ENCODE results near the gene OR1D5.
"Not testable (repeated sequence)": the region's sequence is repeated elsewhere in the genome, so short reads cannot be mapped to it uniquely, and the experiment has no call there.

The OR1D5 gene

DNA sequence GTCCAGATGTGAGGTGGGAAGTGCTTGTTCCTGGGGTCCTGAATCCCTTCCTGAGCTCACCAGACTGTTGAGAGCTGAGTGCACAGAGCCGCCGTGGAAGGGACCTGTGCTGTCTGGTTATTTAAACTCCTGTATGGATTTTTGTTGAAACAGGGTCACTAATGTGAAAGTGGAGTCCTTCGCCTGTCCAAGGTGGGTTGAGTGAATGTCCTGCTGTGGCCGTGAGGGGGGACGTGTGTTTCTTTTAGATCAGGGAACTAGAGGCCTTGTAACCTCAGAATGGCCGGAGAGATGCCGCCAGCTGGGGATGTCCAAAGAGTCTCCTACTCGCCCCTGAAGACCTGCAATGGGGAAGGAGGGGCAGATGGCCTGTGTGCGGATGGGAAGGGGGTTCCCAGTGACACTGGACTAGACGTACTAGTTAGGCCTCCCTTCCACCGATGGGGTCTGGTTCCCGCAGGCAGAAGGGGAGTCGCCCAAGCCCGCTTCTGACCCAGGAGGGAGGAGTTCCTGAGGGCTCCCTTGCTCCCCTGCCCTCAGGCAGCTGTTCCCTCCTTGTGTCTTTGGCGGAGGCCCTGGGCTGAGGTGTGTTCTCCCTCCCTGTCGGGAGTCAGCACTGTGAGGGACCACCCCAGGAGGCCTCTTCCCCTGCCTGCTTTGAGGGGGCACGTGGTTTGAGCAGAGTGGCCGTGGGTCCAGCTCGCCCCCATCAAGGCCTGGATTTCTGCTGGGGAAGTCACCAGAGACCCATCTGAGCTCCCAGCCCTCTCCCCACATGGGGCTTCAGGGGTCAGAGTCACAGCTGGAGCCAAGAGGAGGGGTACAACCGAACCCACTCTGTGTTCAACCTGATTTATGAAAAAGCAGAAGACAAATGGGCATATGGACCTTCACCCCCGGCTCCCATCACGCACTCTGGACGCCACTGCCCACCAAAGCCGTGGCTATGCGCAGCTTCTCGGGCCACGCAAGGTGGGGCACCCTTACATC, 30.9 kb downstream of the OR1D5 start:
- no peak for DNase-seq (ENCODE audit: low read depth)

DNA sequence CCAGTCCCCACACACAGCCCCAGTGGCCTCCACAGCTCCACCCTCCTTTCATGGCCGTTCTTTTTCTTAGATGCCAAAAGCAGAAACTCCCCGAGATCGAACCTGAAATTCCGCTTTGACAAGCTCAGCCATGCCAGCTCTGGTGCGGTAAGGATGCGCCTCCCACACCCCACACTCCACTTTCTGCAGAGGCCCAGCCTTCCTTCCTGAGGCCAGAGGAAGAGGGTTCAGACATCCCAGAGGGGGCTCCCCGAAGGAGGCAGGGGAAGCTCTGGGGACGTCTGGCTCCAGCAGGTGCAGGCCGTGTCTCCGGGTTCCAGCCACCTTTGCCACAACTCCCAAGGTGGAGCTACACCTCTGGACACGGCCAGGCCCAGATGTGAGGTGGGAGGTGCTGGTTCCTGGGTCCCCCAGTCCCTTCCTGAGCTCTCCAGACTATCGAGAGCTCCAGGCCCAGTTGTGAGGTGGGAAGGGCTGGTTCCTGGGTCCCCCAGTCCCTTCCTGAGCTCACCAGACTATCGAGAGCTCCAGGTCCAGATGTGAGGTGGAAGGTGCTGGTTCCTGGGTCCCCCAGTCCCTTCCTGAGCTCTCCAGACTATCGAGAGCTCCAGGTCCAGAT, 32.4 kb downstream of the OR1D5 start:
- not testable (repeated sequence) for DNase-seq (ENCODE audit: low read depth)

DNA sequence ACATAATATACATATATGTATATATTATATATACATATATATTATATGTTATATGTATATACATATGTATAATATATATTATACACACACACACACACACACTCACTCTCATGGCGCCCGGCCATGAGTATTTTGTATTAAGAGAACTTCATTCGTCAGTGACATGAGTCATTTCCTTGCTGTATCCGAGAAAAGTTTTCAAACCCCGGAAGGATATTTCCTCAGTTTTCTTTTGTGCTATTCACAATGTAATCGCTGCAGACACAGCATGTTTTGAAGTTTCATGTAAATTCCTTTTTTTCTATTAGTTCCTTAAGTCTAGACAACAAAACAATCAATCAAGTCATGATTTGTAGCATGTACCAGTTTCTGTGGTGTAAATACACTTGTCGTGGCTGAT, 33.3 kb downstream of the OR1D5 start:
- peak; percentile 79 for DNase-seq (ENCODE audit: low read depth)

DNA sequence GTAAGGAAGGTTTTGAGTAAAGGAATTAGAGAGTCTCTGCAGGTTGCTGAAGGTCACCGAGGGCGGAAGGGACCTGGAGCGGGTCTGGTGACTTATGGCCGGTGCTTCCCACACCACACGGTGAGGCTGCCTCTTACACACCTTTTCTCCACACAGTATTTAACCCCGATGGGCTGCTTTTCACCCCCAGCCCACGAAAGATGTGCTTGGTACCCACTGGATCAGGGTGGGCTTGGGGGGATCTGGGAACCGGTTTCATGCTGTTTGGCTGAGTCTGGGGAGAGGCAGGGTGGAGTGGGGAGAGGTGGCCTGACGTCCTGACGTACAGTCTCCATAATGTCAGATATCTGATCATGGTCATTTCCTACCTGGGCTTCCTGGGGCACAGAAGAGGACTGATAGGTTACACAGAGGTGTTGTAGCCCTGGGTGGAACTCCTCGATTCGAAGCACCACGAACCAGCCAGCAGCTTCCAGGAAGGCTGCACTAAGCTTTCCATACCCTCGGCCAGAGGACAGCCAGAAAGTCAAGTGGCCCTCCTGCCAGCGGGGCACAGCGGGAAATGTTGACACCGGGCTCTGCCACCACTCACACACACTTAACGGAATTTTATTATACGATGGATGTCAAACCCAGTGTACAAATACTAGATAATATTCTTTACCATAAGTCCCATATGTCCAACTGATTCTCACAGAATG, 34.0 kb downstream of the OR1D5 start:
- no peak for DNase-seq (ENCODE audit: low read depth)

DNA sequence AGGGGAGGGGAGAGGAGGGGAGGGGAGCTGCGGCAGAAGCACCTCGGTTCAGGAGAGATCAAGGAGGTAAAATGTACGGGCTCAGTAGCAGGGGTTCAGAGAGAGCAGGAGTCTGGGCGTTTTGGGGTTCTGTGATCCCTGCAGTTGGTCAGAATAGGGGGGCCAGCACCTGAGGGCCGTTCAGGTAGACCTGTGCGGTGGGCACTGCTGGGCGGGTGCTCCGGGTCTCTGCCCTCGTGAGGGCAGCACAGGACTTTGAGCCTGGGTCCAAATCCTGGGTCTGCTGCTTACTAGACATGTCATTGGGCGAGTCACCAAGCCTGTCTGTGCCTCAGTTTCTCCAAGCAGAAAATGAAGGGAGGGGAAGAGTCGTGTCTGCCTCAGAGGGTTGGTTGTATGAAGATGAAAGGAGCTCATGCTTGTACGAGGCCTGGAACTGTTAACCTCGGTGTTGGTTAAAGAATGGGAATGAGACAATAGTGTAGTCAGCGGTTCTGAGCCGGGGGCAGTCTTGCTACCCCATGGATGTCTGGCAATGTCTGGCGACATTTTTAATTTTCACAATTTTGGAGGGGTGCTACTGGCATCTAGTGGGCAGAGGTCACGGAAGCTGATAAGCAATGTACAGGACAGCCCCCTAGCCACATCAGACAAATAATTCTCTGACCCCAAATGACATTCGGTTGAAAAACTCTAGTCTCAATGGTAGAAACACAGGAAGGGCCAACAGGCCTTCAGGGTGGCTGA, 35.4 kb downstream of the OR1D5 start:
- DNase-seq (ENCODE audit: low read depth), result no peak

DNA sequence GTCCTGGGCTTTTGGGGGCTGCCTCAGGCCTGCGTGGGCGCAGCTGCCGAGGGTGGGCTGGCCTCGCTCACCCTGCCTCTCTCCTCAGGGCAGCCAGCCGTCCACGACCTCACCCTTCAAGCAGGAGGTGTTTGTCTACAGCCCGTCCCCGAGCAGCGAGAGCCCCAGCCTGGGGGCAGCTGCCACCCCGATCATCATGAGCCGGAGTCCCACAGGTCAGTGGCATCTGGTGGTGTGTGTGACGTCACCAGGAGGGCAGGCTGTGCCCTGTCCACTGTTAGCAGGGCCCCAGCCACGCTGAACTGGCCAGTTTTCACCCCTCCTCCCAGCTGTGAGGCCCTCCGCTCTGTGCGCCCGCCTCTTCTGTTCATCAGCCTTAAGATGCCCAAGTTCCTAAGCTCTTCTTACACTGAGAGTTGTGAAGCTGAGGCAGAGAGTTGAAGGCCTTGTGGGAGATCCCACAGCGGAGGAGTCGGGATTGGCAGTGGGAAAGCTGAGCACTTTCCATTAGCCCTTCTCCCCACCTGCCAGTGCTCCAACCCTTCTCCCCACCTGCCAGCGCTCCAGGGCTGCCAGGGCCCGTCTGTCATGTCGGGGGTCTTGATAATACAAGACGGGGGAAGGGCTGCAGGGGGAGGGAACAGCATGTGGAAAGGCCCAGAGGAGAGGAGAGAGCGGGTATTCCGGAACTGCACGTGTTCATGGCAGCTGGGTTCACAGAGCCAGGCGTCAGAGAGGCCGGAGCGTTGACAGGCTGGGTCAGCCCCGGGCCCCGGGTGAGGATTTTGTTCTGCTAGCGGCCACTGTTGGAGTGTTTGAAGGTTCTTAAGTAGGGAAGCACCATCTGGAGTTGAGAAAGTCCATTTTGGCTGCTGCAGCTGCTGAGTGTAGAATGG, 36.3 kb downstream of the OR1D5 start:
- DNase-seq (ENCODE audit: low read depth), result no peak

DNA sequence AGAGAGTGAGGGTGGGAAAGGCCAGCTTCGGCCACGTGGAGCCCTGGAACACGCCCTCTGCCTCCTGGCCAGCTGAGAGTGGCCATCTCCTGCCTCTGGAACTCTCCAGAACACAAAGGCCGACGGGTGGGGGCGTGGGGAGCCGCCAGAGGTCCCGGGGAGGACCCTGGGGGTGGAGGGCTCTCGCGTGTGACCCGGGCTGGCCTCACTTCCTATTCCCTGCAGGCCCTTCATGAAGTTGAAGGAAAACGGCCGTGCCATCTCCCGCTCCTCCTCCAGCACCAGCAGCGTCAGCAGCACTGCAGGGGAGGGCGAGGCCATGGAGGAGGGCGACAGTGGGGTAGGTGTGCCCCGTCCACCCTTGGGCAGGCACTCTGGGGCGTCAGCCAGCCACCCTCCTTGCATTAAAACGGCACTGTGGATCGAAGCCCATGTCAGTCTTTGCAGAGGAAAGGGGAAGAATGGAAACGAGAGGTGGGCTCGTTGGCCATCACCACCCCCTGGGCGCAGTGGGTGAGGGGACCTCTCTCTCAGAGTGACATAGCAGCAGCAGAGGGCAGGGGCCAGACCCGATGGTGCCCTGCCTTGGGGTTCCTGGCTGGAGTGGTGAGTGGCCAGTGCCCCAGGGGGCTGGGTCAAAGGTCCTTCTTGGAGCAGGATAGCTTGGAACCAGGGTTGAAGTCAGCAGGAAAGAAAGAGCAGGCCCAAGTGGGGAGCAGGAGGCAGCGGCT, 37.1 kb downstream of the OR1D5 start:
- DNase-seq (ENCODE audit: low read depth), result no peak

DNA sequence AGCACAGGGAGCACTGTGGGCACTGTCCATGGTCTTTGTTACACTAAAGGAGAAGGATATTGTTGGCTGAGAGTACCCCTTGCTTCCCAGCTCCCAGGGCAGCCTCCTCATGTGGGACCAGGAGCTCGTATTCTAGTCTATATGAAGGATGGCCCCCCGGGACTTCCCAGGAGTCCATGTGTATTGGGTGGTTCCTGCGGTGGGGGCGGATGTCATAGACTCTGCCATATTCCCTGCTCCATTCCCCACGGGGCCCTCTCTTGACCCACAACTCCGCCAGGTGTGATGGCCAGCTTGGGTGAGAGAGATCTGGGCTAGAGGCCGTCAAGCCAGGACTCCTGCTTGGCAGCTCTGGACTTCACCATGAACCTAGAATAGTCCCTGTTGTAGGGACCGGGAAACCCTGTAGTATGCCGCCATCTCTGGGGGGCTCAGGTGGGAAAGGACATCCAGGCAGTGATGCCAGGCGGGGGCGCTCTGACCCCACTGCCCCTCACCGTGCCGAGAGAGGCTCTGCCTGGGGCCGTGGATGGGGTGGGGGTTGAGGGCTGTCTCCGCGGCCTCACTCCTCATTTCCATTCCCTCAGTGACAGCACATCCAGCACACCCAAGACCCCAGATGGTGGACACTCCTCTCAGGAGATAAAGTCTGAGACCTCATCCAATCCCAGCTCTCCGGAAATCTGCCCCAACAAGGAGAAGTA, 37.8 kb downstream of the OR1D5 start:
- DNase-seq (ENCODE audit: low read depth), result no peak

DNA sequence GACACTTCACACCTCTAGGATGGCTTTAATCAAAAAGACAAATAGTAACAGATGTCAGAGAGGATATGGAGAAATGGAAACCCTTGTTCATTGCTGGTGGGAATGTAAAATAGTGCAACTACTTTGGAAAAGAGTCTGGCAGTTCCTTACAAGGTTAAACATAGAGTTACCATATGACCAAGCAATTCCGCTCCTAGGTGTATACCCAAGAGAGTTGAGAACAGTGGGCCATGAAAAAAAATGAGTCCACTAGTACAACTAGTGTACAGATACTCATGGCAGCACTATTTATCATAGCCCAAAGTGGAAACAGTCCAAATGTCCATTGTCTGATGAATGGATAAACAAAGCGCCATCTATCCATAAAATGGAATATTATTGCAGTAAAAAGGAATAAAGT, 39.1 kb downstream of the OR1D5 start:
- DNase-seq (ENCODE audit: low read depth), result no peak

DNA sequence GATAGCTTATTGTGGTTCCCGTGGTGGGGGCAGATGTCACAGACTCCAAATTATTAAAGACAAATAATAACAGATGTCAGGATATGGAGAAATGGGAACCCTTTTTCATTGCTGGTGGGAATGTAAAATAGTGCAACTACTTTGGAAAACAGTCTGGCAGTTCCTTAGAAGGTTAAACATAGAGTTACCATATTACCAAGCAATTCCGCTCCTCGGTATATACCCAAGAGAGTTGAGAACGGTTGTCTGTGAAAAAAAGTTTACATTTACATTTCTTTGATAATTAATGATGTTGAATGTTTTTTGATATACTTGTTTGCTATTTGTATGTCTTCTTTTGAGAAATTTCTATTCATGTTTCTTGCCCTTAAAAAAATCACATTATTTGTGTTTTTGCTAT, 41.2 kb downstream of the OR1D5 start:
- no peak for DNase-seq (ENCODE audit: low read depth)

DNA sequence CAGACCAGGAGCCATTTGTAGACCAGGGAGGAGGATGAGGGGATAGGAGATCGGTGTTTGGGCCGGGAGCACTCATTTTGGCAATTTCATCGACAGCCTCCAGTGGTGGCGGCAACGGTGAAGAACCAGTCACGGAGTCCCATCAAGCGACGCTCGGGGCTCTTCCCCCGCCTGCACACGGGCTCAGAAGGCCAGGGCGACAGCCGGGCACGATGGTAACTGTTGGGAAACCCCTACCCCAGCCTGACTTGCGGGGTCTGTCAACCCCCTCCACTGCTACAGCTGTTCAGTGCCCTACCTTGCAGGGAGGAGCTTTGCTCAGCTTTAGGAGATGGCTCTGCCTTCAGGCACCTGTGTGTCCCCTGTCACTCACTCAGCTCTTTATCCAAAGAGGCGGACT, 43.0 kb downstream of the OR1D5 start:
- no peak for DNase-seq (ENCODE audit: low read depth)

DNA sequence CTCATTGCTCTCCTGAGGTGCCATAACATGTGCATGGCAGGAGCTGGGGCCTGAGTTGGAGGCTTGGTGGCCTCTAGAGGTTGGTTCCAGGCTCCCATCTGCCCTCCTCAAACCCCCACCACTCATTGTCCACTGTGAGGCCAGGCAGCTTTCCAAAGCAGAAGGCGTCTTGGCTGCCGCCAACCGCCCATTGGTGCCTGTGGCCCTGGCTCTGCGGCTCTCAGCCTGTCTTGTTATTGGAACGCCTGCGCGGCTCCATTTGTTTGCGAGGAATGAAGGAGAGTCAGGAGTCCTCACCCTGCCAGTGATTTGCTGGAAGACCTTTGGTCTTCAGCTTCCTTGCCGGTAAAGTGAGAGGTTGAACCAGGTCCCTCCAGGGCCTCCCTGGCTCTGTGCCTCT, 43.6 kb downstream of the OR1D5 start:
- DNase-seq (ENCODE audit: low read depth), result no peak

DNA sequence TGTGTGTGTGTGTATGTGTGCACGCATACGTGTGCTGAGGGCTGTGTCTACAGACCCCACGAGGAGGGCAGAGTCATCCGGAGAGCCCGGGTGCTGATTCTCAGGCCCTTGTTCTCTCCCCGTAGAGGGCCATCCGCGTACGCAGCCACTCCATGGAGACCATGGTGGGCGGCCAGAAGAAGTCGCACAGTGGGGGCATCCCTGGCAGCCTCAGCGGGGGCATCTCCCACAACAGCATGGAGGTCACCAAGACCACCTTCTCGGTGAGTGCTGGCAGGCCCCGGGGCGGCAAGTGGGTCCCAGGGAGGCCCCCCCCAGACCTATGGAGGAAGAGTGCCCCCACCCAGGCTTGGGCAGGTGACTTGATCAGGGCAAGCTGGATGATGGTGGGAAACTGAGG, 45.5 kb downstream of the OR1D5 start:
- no peak for DNase-seq (ENCODE audit: low read depth)

DNA sequence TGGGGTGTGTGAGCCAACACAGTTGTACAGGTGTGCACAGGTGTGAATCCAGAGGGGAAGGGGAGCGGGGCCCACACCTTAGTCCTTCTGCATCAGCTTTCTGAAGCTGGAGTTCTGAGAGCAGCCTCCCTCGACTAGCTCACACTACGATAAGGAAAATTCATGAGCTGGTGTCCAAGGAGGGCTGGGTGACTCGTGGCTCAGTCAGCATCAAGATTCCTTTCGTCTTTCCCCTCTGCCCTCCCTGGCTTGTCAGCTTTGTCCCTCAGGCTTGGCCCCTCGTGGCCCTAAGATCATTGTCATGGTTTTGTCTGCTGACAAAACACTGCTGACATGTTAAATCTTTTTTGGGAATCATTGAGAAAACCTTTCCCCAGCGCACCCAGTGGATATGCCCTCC, 47.5 kb downstream of the OR1D5 start:
- peak; percentile 68 for DNase-seq (ENCODE audit: low read depth)

DNA sequence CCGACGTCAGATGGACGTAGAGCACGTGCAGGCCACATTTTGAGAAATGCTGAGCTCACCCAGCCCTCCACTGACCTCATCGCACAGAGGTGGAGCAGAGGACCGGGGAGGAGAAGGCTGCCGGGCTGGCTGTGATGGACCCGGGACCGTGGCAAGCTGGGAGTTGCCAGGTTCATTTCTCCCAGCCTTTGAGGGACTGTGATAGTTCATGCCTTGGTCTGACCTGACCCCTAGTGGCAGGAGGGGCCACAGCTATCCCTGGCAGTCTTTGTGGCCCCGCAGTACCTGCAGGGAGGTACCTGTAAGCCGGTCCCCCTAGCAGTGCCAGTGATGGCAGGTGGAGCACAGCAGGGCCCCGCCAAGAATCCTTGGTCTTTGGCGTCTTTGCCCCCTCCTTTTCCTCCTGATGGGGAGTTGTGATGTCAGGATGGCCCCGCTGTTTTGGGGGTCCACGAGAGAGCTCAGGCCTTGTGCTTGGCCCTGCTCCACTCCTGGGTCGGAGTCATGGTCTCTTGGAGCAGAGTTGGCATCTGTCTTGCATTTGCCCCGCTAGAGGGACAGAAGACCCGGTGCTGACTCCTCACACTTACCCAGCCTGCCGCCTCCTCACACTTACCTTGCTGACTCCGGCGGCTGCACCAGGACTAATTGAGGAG, 50.4 kb downstream of the OR1D5 start:
- peak; percentile 68 for DNase-seq (ENCODE audit: low read depth)
